T47D (cell line): ENCODE results near the gene RDH5.

Experiments
- DNase-seq, 2 experiments: peaks; one replicate each; pipeline versions ENCODE4 v3.0.0 to v3.0.0-alpha.2; 2011 to 2012; ENCODE audit warnings: low read depth in 1 of 2, low spot score in 1 of 2
- JUND ChIP-seq: IDR thresholded peaks from 2 replicates; pipeline ENCODE4 v1.6.1; 2012; ENCODE audit warnings: low read depth
- in situ Hi-C: cut with HindIII; loops from 2 replicates; pipeline ENCODE4 v1.10.0; 2016; ENCODE audit warnings: low sequenced_read_pairs, low pct_unique_long_range_greater_than_20kb

RDH5 gene

GRCh38 chr12:55728939-55729818 lies 9.0 kb downstream of the RDH5 start, which contains the start of gene CD63:
CD63 (minus strand) TSS chr12:55729009; CDS start chr12:55728341, 668 bp downstream.
- in situ Hi-C loops, result no loop called here

GRCh38 chr12:55729819-55730818 lies 9.9 kb downstream of the RDH5 start:
- TF ChIP-seq JUND, result no peak
- in situ Hi-C loops, result no loop called here
- DNase-seq, result peak in 1 of 2 experiments; percentile 65

More at GRCh38 chr12:55728939-55729818, 9.0 kb downstream of the RDH5 start, which contains the start of gene CD63:
- peak; percentile 95 to 99 for DNase-seq
- no peak for TF ChIP-seq JUND

- in situ Hi-C loops, result no loop called here
- TF ChIP-seq JUND, result no peak
- no peak for DNase-seq
These were observed 12.1 kb downstream of the RDH5 start for GRCh38 chr12:55732288-55732687.

- no peak for TF ChIP-seq JUND
- in situ Hi-C loops, result no loop called here
- DNase-seq, result no peak
These were observed 12.9 kb downstream of the RDH5 start for GRCh38 chr12:55733021-55733555.

GRCh38 chr12:55733858-55734257 lies 13.7 kb downstream of the RDH5 start:
- no peak for TF ChIP-seq JUND
- in situ Hi-C loops, result no loop called here

GRCh38 chr12:55734595-55734994 lies 14.4 kb downstream of the RDH5 start:
- no peak for TF ChIP-seq JUND
- DNase-seq, result no peak
- in situ Hi-C loops, result no loop called here

More at GRCh38 chr12:55733858-55734257, 13.7 kb downstream of the RDH5 start:
- no peak for DNase-seq

DNA sequence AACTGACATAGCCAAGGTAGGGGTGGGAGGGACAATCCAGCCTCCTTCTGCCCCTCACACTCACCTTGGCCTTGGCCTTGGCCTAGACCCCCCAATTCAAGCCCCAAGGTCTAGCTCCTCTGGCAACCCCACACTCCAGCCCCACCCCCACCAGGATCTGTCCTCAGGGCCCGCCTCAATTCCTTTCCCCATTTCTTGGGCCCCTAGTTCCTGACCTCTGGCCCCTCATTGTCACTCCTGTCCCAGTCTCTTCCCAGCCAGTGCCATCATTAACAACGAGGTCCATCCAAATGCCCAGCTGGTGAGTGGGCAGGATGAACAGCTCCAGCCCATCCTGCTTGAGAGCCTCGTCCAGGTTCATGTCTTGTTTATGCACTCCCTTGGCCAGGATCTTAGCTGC lies 15.9 kb downstream of the RDH5 start:
- no peak for DNase-seq
- in situ Hi-C loops, result no loop called here
- TF ChIP-seq JUND, result no peak

DNA sequence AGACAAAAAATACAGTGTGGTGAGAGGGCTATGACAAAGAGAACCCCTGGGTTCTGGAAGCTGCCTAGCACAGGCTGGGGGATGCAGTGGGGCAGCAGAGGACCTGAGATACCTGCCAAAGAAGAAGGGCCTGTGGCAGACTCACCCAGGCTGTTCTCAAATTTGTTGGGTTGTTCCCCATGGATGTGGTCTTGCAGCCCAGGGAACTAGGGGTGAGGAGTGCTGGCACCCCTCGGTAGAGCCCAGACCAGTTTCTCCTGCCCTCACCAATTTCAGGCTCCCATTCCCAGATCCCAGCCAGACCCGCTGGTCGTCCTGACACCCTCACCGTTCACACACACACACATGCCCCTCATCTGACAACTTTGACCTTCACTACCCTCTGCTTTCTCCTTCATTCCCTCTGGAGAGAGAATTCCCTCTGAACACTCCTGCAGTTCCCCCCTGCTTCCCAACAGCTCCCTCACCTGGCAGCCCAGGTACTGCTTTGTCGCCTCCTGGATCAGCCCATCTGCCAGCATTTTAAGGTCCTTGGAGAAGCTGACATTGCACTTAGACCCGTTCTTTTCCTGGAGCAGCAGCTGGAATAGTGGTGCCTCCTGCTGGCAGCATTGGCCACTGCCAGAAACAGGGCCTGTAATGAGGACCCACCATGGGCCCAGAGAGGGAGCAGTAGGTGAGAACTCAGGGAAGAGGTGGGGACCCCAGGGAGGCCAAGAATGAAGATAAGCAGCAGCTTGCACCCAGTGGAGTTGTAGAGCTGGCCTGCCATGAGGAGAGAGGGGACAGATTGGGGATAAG lies 16.8 kb downstream of the RDH5 start:
- TF ChIP-seq JUND, result no peak
- DNase-seq, result peak in 1 of 2 experiments; percentile 91
- in situ Hi-C loops, result no loop called here

DNA sequence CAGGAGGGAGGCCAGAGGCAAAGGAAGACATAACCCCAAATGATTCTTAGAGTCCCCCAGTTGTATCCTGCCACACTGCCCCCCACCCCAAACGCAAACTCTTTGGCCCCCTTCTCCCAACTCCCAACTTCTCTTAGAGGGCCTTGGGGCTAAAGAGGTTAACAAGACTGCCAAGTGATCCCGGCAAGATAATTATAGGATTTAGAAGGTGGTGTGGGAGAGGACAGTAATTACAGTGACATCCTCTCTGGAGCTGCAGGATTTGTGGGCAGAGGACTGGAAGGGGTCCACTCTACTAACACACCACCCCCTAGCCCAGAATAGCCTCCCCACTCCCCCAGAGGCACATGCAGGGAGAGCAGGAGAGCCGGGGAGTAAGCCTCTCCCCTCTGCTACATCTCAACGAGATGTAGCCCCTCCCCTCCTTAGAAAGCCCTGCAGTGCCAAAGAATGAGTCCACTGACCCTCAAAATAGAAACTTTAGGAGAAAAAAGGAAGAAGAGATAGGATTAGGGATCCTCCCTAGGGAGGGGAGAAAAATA lies 17.5 kb downstream of the RDH5 start:
- no peak for TF ChIP-seq JUND
- in situ Hi-C loops, result no loop called here

DNA sequence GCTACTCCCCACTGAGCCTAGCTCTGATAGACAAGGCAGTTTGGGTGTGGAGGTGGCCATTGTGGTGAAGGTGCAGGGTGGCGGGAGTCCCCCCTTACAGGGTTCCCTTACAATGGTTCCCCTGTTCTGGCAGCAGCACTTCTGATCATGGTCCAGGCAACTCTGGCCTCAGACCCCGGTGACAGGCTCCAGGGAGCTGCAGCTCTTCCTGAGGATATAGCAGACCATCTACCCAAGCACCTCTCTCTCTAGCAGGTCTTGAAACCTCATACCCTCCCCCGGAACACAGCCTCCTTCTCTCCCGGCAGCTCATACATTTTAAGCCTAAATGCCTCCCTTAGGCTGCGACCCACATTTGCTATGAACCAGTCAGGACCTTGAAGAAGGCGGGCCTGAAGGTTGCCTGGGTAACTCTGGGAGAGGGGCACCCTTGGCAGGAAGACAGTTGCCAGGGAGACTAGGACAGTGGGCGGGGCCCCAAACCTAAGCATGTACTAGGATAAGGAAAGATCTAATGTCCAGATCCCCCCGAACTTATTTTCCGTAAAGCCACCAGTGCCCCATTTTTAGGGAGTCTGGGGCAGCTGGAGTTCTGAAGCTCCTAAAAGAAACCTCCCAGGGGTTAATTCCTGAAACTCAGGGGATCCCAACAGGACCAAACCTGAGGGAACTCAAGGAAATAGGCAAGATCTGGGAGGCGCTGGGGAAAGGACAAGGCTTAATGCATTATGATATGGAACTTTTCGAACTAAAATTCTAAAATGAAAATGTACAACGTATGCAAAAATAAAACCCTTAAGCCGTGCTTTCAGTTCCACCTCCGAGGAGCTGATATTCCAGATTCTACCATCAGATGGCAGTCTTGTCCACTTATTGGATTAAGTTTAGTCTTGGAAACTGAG lies 18.2 kb downstream of the RDH5 start:
- peak in 1 of 2 experiments; percentile 88 for DNase-seq
- TF ChIP-seq JUND, result no peak
- in situ Hi-C loops, result no loop called here

More for the DNA sequence above, 17.5 kb downstream of the RDH5 start:
- no peak for DNase-seq
